HepG2 (cell line): Measurements from ENCODE around the gene TMEM167A. TPM values are rescaled to one million over a fixed set of nuclear protein-coding genes. Genes with fewer than 3 reads are reported as not detected.

ENCODE experiments used
- ATF3 ChIP-seq: sonication (generic); formaldehyde crosslinking; IDR thresholded peaks from 2 replicates; pipeline ENCODE4 v1.4.0; 2020; ENCODE audit warnings: missing genetic modification reagents
- BHLHE40 ChIP-seq: IDR thresholded peaks from 2 replicates; pipeline ENCODE4 v1.6.1; 2011; ENCODE audit warnings: low read length, improper control_type of control experiment
- CHCHD3 ChIP-seq: sonication (generic); formaldehyde crosslinking; IDR thresholded peaks from 2 replicates; pipeline ENCODE4 v1.8.0; 2022; ENCODE audit warnings: mild to moderate bottlenecking, missing genetic modification reagents, moderate library complexity
- CREB1 ChIP-seq, 2 experiments: fragments of 450-650 bp in 1 of 2; IDR thresholded peaks; 2 replicates each; pipeline ENCODE4 v1.6.1; 2016 to 2017; ENCODE audit warnings: control low read depth in 1 of 2, mild to moderate bottlenecking in 1 of 2, missing compliant biosample characterization in 1 of 2, missing genetic modification characterization in 1 of 2
- FOXO1 ChIP-seq: sonication (generic); formaldehyde crosslinking; IDR thresholded peaks from 2 replicates; pipeline ENCODE4 v1.4.0; 2020; ENCODE audit warnings: missing genetic modification reagents
- GABPA ChIP-seq, 2 experiments: IDR thresholded peaks; 2 replicates each; pipeline ENCODE4 v1.6.1; 2011 to 2016; ENCODE audit warnings: low read depth in 2 of 2, low read length in 1 of 2, missing biosample characterization in 1 of 2, missing genetic modification characterization in 1 of 2
- TARDBP ChIP-seq: sonication (generic); formaldehyde crosslinking; IDR thresholded peaks from 2 replicates; pipeline ENCODE4 v1.8.0; 2022; ENCODE audit warnings: mild to moderate bottlenecking, missing genetic modification reagents
- ZBTB25 ChIP-seq: IDR thresholded peaks from 2 replicates; pipeline ENCODE4 v1.6.1; 2018; ENCODE audit warnings: missing genetic modification reagents
- ZBTB43 ChIP-seq: sonication (generic); formaldehyde crosslinking; conservative IDR thresholded peaks from 2 replicates; pipeline ENCODE4 v1.4.0; 2020; ENCODE audit warnings: missing genetic modification reagents
- ZHX1 ChIP-seq: sonication (generic); formaldehyde crosslinking; IDR thresholded peaks from 2 replicates; pipeline ENCODE4 v1.8.1; 2022; ENCODE audit warnings: low read depth, mild to moderate bottlenecking, missing genetic modification reagents
- ZNF12 ChIP-seq: sonication (generic); formaldehyde crosslinking; IDR thresholded peaks from 2 replicates; pipeline ENCODE4 v1.5.0; 2020; ENCODE audit warnings: missing genetic modification reagents
- ZNF136 ChIP-seq: sonication (generic); formaldehyde crosslinking; IDR thresholded peaks from 2 replicates; pipeline ENCODE4 v1.8.1; 2022; ENCODE audit warnings: low read depth, mild to moderate bottlenecking, moderate library complexity, missing genetic modification reagents
- ZNF205 ChIP-seq: IDR thresholded peaks from 2 replicates; pipeline ENCODE4 v1.6.1; 2018; ENCODE audit warnings: missing biosample characterization, missing genetic modification reagents
- ZNF253 ChIP-seq: sonication (generic); formaldehyde crosslinking; IDR thresholded peaks from 2 replicates; pipeline ENCODE4 v1.8.0; 2022; ENCODE audit warnings: mild to moderate bottlenecking, missing genetic modification reagents, borderline replicate concordance
- ZNF337 ChIP-seq: sonication (generic); formaldehyde crosslinking; IDR thresholded peaks from 2 replicates; pipeline ENCODE4 v1.5.1; 2020; ENCODE audit warnings: missing genetic modification reagents, low read depth, mild to moderate bottlenecking, borderline replicate concordance
- ZNF598 ChIP-seq: sonication (generic); formaldehyde crosslinking; IDR thresholded peaks from 2 replicates; pipeline ENCODE4 v1.5.1; 2020; ENCODE audit warnings: mild to moderate bottlenecking, missing genetic modification reagents, borderline replicate concordance
- ZNF609 ChIP-seq: sonication (generic); formaldehyde crosslinking; IDR thresholded peaks from 2 replicates; pipeline ENCODE4 v1.4.0; 2020; ENCODE audit warnings: mild to moderate bottlenecking, missing genetic modification reagents, borderline replicate concordance
- ZSCAN29 ChIP-seq: sonication (generic); formaldehyde crosslinking; conservative IDR thresholded peaks from 2 replicates; pipeline ENCODE4 v1.4.0; 2020; ENCODE audit warnings: mild to moderate bottlenecking, missing genetic modification reagents
- polyA plus RNA-seq, 8 experiments: library from polyadenylated mRNA; depleted of rRNA in 3 of 8; stranded (reverse) in 7 of 8; unstranded in 1 of 8; fragments of >200 nt; fragmentation: Illumina TruSeq in 4 of 8; extraction: Trizol in 4 of 8; gene quantifications; 2 replicates each; pipeline versions ENCODE4 v1.2.1 to v1.2.3, GENCODE V29; 2011 to 2016; ENCODE audit warnings: low read depth in 4 of 8, missing spikeins in 1 of 8, mixed read lengths in 1 of 8; ENCODE audit not compliant: insufficient read depth in 1 of 8
- total RNA-seq, 5 experiments: library from RNA; depleted of rRNA; stranded (reverse); fragments of >200 nt; fragmentation: Illumina TruSeq; extraction: Trizol; gene quantifications; 2 replicates each; pipeline ENCODE4 v1.2.3, GENCODE V29; 2016; ENCODE audit warnings: low read depth in 1 of 5

TMEM167A gene
- total and polyA plus RNA-seq, 2 of the 13 experiments (the other 11 are each of a cell fraction or from before 2014, with no cell fraction given) = 47.0 to 78.7 TPM

GRCh38 chr5:83124593-83124992 is 47.4 kb upstream of the TMEM167A start (continued):
- TF ChIP-seq ATF3 (CRISPR knock-in tag) = 0 out of 2 replicates have a peak, but pooled peaks have one; percentile 31
- TF ChIP-seq ZBTB43 = peak; percentile 62; the same call in 1 of the 2 replicates
- no peak for TF ChIP-seq ZNF337 (CRISPR knock-in tag)
- 0 out of 2 replicates have a peak, but pooled peaks have one; percentile 45 for TF ChIP-seq BHLHE40
- TF ChIP-seq ZNF136 (CRISPR knock-in tag) = no peak
- TF ChIP-seq FOXO1 = peak; percentile 93
- TF ChIP-seq ZBTB25 = peak; percentile 83
- 0 out of 2 replicates have a peak, but pooled peaks have one; percentile 54 for TF ChIP-seq ZSCAN29
- TF ChIP-seq TARDBP (CRISPR knock-in tag) = peak; percentile 94
- TF ChIP-seq CREB1 (IDR thresholded peaks at IDR 0.05) = no peak
- TF ChIP-seq CREB1 (CRISPR knock-in tag; IDR thresholded peaks at IDR 0.05) = peak; percentile 80
- TF ChIP-seq ZNF253 (CRISPR knock-in tag) = no peak
- TF ChIP-seq ZNF205 (CRISPR knock-in tag) = 0 out of 2 replicates have a peak, but pooled peaks have one; percentile 23
- TF ChIP-seq CHCHD3 = no peak
- TF ChIP-seq ZNF12 = peak; percentile 87
- TF ChIP-seq ZNF598 = no peak
- TF ChIP-seq GABPA (IDR thresholded peaks at IDR 0.05; ENCODE audit: low read depth, low read length) = no peak
- TF ChIP-seq GABPA (CRISPR knock-in tag; IDR thresholded peaks at IDR 0.05; ENCODE audit: low read depth) = peak; percentile 65
- peak; percentile 99 for TF ChIP-seq ZNF609
- TF ChIP-seq ZHX1 = no peak; the same call in 1 of the 2 replicates
